ENCODE results near the gene DYNC2H1.

DYNC2H1 gene

GRCh38 chr11:103326070-103326794, 217.0 kb downstream of the DYNC2H1 start:
- no peak overlapping the region for H3K4me3 ChIP-seq (replicated peaks in 1 of 2; ENCODE audit: low read depth in 2 of 2, low read length in 2 of 2)
- DNase-seq (ENCODE audit: low read depth in 2 of 2): peak; percentile 86
- TF ChIP-seq, protein P1, sequence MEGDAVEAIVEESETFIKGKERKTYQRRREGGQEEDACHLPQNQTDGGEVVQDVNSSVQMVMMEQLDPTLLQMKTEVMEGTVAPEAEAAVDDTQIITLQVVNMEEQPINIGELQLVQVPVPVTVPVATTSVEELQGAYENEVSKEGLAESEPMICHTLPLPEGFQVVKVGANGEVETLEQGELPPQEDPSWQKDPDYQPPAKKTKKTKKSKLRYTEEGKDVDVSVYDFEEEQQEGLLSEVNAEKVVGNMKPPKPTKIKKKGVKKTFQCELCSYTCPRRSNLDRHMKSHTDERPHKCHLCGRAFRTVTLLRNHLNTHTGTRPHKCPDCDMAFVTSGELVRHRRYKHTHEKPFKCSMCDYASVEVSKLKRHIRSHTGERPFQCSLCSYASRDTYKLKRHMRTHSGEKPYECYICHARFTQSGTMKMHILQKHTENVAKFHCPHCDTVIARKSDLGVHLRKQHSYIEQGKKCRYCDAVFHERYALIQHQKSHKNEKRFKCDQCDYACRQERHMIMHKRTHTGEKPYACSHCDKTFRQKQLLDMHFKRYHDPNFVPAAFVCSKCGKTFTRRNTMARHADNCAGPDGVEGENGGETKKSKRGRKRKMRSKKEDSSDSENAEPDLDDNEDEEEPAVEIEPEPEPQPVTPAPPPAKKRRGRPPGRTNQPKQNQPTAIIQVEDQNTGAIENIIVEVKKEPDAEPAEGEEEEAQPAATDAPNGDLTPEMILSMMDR (IDR thresholded peaks at IDR 0.05; ENCODE audit: low read depth, low read length): peak; percentile 90

- H3K4me3 ChIP-seq (replicated peaks in 1 of 2; ENCODE audit: low read depth in 2 of 2, low read length in 2 of 2): no peak overlapping the region
- DNase-seq (ENCODE audit: low read depth in 2 of 2): peak in 1 of 2 donors; percentile 83
- TF ChIP-seq, protein P1 (IDR thresholded peaks at IDR 0.05; ENCODE audit: low read depth, low read length): no peak
Measured at GRCh38 chr11:103327721-103328120, 218.5 kb downstream of the DYNC2H1 start.

DNA sequence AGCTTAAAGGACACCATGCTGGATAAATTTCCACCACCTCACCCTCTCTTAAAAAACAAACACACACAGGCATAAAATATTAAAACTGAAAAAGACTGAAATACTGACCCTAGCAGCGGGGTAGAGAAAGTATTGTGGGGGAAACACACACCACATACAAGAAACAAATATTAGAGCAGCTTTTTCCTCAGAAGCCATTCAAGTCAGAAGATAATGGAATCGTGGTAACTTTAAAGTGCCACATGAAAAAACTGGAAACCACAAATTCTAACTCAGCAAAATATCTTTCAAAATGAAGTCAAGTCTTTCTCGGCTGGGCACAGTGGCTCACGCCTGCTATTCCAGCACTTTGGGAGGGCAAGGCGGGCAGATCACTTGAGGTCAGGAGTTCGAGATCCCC, 223.2 kb downstream of the DYNC2H1 start:
- no peak for DNase-seq (ENCODE audit: low read depth in 2 of 2)
- H3K4me3 ChIP-seq (replicated peaks in 1 of 2; ENCODE audit: low read depth in 2 of 2, low read length in 2 of 2): no peak overlapping the region
- TF ChIP-seq, protein P1 (IDR thresholded peaks at IDR 0.05; ENCODE audit: low read depth, low read length): no peak

DNA sequence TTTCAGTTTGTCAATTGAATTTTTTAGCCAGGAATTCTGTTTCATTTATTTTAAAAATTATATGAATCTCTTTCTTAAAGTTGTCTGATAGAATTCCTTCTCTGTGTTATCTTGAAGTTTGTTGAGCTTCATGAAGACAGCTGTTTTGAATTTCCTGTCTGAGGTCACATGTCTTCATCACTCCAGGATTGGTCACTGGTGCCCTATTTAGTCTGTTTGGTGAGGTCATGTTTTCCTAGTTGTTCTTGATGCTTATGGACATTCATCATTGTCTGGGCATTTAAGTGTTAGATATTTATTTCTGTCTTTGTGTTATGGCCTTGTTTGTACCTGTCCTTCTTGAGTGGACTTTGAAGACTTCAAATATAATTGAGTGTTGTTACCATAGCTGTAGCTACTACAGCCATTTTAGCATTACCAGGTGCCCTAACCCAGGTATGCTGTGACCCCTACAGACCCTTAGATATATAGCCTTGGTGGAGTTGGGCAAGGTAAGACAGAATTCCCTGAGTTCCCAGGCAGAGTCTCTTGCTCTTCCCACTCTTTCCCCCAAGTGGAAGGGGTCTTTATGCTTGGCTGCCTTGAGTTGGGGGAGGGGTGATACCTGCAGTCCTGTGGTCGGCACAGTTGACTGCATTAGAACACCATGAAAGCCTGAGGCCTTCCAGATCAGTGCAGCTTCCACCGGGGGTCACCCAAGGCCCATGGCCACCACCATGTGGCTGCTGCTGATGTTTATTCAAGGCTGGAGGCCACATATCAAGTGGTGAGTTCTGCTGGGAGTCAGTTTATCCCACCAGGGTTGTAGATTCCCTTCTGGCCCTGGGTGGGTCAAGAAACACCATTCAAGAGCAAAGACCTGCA, 229.6 kb downstream of the DYNC2H1 start:
- H3K4me3 ChIP-seq (replicated peaks in 1 of 2; ENCODE audit: low read depth in 2 of 2, low read length in 2 of 2): no peak overlapping the region
- peak; percentile 46 to 82 for DNase-seq (ENCODE audit: low read depth in 2 of 2)
- TF ChIP-seq, protein P1 (IDR thresholded peaks at IDR 0.05; ENCODE audit: low read depth, low read length): no peak

DNA sequence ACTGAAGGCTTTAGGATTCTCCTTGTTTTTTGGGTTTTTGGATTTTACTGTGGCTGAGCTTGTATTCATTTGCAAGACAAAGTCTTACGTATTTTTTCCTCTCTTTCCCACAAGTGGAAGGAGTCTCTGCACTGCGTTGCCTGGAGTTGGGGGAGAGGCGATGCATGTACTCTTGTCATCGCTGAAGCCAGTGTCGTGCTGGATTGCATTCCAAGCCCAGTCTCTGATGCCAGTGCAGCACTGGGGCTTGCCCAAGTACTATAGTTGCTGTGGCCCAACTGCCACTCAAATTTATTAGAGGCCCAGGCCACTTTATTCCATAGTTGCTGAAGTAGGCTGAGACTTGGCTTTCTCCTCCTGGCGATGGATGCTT, 230.2 kb downstream of the DYNC2H1 start:
- DNase-seq (ENCODE audit: low read depth in 2 of 2): no peak
- no peak overlapping the region for H3K4me3 ChIP-seq (replicated peaks in 1 of 2; ENCODE audit: low read depth in 2 of 2, low read length in 2 of 2)
- TF ChIP-seq, protein P1 (IDR thresholded peaks at IDR 0.05; ENCODE audit: low read depth, low read length): no peak

DNA sequence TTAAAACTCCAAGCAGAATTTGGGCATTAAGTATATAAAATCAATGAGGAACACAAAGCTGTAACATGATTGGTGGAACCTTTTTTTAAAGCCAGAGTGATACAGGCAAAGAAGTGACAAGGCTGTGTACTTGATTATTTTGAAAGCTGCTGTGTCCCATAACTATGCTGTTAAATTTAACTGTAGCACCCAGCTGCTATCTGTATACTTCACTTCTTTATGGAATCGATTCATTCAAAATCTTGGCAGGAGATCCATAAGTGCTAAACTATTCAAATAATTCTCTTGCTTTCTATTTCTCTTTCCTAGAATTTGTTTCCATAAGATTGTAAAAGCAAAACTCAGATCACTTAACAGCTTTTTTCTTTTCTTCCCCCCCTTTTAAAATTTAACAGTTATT, 231.7 kb downstream of the DYNC2H1 start:
- TF ChIP-seq, protein P1 (IDR thresholded peaks at IDR 0.05; ENCODE audit: low read depth, low read length): no peak
- no peak overlapping the region for H3K4me3 ChIP-seq (replicated peaks in 1 of 2; ENCODE audit: low read depth in 2 of 2, low read length in 2 of 2)
- DNase-seq (ENCODE audit: low read depth in 2 of 2): no peak
